Coronary artery (tissue), 2 donors: ENCODE measurements around the gene RBM46.

ENCODE experiments used
- DNase-seq: peaks from one replicate; pipeline ENCODE4 v3.0.0-alpha.2; 2017; ENCODE audit warnings: low spot score
- H3K27ac ChIP-seq, 2 donors: fragments of 200-600 bp; sonication (generic); one replicate each; pipeline ENCODE4 v1.5.1; 2016 to 2019
- H3K4me3 ChIP-seq: fragments of 200-600 bp; sonication (generic); 2 replicates; pipeline ENCODE4 v1.5.1; 2016; ENCODE audit warnings: mild to moderate bottlenecking, moderate library complexity
- TF ChIP-seq, protein P1 (sequence below): fragments of 200-600 bp; sonication (generic); IDR thresholded peaks from one replicate; pipeline ENCODE4 v1.5.1; 2019; ENCODE audit warnings: antibody characterized with exemption

The RBM46 gene, protein sequence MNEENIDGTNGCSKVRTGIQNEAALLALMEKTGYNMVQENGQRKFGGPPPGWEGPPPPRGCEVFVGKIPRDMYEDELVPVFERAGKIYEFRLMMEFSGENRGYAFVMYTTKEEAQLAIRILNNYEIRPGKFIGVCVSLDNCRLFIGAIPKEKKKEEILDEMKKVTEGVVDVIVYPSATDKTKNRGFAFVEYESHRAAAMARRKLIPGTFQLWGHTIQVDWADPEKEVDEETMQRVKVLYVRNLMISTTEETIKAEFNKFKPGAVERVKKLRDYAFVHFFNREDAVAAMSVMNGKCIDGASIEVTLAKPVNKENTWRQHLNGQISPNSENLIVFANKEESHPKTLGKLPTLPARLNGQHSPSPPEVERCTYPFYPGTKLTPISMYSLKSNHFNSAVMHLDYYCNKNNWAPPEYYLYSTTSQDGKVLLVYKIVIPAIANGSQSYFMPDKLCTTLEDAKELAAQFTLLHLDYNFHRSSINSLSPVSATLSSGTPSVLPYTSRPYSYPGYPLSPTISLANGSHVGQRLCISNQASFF

DNA sequence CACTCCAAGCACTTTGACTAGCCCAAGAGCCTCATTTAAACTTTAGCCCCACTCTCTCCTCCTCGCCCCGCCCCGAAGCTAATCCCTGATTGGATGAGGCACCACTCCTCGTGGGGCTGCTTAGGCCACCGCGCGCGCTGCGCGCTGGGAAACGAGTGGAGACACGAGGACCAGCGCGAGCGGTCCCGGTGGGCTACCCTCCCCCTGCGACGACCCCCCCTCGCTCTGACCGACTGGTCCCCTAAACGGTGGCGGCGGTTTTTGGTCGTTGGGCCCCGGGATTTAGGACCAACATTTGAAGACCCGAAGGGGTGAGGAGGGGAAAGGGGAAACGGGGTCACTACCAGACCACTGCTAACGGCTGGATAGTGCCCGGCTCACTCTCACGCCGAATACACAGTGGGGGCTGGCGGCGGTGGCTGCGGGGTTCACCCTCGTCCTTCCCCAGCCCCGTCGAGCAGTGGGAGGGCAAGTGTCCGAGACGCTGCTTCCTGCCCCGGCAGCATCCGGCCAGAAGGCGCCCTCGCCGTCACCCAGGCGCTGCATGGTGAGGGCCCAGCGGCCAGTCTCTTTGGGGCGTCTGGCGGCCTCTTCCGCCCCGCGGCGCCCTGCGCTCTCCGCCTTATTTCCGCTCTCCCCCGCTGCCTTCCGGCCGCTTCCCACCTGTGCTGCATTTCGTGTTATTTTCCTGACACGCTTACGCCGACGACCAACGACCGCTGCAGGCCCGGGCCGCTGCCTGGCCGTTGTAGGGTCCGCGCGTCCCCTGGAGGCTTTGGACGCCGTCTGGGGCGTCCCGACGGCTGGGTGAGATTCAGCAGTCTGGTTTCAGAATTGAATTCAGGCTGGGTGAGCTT is at the start of gene RBM46:
Gene RBM46 (plus strand): TSS at position 147 of the 857 bp plus-strand sequence. CDS start 15,481 bp downstream, outside the sequence.
- Histone ChIP-seq H3K27ac (no peak within 1 kb of the TSS), H3K4me3 (no peak within 1 kb of the TSS)
- TF ChIP-seq, protein P1, sequence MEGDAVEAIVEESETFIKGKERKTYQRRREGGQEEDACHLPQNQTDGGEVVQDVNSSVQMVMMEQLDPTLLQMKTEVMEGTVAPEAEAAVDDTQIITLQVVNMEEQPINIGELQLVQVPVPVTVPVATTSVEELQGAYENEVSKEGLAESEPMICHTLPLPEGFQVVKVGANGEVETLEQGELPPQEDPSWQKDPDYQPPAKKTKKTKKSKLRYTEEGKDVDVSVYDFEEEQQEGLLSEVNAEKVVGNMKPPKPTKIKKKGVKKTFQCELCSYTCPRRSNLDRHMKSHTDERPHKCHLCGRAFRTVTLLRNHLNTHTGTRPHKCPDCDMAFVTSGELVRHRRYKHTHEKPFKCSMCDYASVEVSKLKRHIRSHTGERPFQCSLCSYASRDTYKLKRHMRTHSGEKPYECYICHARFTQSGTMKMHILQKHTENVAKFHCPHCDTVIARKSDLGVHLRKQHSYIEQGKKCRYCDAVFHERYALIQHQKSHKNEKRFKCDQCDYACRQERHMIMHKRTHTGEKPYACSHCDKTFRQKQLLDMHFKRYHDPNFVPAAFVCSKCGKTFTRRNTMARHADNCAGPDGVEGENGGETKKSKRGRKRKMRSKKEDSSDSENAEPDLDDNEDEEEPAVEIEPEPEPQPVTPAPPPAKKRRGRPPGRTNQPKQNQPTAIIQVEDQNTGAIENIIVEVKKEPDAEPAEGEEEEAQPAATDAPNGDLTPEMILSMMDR: no peak
- DNase-seq: no peak

DNA sequence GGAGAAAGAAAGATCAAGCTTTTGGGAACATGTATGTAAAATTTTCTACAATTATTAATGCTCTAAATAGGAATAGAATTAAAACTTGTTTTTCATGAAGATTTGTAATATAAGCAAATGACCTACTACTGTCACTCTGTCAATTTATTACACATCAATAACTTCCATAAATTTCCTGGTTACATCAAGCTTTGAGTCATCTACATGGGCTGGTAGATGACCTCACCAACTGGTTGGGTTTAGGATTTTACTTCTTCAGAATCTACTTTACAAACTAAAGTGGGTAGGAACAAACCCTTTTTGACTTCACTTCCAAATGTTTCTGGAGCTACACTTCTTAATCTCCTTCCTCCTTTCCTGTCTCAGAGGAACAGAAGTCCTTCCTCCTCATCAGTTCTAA is 49.3 kb upstream of the RBM46 start:
- Histone ChIP-seq H3K27ac (no peak overlapping the region), H3K4me3 (no peak overlapping the region)
- TF ChIP-seq, protein P1: no peak
- DNase-seq: no peak

DNA sequence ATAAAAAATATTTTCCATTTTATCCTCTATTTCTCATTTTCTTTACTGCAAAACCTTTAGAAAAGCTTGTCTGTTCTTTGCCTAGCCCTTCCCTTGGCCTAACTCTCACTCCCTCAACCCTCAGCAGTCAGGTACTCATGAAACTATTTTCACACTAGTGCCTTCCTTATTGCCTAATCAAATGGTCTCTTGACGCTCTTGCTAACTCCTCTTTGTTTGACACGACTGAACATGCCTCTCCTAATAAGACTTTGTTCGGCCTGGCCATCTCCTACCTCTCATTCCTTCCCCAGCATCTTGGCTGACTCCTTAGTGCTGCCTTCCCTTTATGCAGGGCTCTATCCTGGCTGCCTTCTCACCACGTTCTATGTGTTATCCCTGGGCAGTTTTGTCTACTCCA is 48.4 kb upstream of the RBM46 start:
- Histone ChIP-seq H3K27ac (no peak overlapping the region), H3K4me3 (no peak overlapping the region)
- TF ChIP-seq, protein P1: no peak
- DNase-seq: no peak

DNA sequence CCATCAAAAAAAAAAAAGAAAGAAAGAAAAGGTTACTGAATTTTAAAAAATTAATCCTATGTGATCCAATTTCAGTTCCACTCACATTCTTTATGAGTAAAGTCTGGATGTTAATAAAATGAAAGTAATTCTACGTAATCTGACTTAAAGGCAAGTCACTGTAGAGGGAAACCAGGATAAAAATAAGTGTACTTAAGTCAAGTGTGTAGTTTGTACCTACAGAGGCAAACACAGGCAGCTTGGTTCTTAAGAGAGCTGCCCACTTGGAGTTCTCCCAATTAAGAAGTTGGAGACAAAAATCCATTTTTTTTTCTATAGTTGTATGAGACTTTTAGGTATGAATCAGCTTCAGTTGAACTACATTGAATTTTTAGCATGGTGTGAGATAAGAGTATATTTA is 44.3 kb upstream of the RBM46 start:
- no peak overlapping the region for H3K27ac ChIP-seq
- H3K4me3 ChIP-seq: no peak overlapping the region
- TF ChIP-seq, protein P1: no peak
- no peak for DNase-seq

DNA sequence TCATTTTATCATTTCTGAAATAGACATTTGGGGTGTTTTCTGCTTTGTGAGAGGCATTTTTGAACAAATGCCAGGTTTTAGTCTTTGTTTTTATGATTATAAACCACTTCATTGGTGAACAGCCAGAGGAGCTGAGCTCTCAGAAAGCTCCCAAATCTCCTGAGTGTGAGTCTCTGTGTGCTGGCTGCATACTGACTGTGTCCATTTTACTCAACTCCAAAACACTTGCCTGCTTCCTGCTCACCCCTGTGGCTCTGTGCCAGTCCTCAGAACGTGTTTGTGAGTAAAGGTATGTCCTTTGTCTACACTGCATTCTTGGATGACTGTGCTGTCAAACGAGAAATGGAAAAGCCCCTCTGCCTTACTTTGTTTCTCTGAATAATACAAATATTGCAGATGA is 42.6 kb upstream of the RBM46 start:
- DNase-seq: no peak
- no peak overlapping the region for H3K27ac ChIP-seq
- no peak overlapping the region for H3K4me3 ChIP-seq
- TF ChIP-seq, protein P1: no peak

DNA sequence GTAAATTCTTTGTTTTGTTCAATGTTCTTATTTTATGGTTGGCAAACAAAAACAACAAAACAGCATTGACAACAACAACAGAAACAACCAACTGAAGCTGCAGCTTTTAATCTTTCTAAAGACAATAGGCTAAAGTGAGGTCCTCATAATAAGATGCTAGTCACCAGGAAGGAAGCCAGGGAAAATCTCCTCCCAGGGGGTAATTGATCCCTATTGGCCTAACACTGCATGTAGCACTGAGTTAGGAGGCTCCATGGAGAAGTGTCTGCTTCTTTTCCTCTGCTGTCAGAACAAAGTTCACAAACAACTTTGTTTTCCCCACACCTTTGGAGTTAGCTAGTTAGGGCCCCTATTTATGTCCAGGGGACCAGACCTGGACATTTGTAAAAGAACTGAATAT is 42.0 kb upstream of the RBM46 start:
- TF ChIP-seq, protein P1: no peak
- DNase-seq: no peak
- Histone ChIP-seq H3K4me3 (no peak overlapping the region), H3K27ac (no peak overlapping the region)
